ENCODE measurements around the gene PSME3IP1.

The PSME3IP1 gene

GRCh38 chr16:57175896-57176295 lies 9.9 kb downstream of the PSME3IP1 start:
- Mint-ChIP-seq H3K27ac (ENCODE audit: low read depth) (no peak overlapping the region), H3K4me3 (no peak overlapping the region), H3K27me3 (no peaks in the 10 kb centered on the region), H3K9me3 (no peaks in the 10 kb centered on the region), H3K36me3 (ENCODE audit: insufficient read depth) (peaks cover 28% of the 10 kb centered on the region), H3K4me1 (peaks cover 12% of the 10 kb centered on the region)
- DNase-seq (ENCODE audit: low spot score in 2 of 2), result no peak
- ATAC-seq (replicated peaks; ENCODE audit: extremely low read depth, poor library complexity, severe bottlenecking), result no peak

GRCh38 chr16:57172721-57173290 lies 13.0 kb downstream of the PSME3IP1 start:
- Mint-ChIP-seq H3K27ac (ENCODE audit: low read depth) (no peak overlapping the region), H3K4me1 (peaks cover 6% of the 10 kb centered on the region), H3K27me3 (no peaks in the 10 kb centered on the region), H3K36me3 (ENCODE audit: insufficient read depth) (peaks cover 42% of the 10 kb centered on the region), H3K4me3 (no peak overlapping the region), H3K9me3 (no peaks in the 10 kb centered on the region)
- no peak for ATAC-seq (replicated peaks; ENCODE audit: extremely low read depth, poor library complexity, severe bottlenecking)
- no peak for DNase-seq (ENCODE audit: low spot score in 2 of 2)

DNA sequence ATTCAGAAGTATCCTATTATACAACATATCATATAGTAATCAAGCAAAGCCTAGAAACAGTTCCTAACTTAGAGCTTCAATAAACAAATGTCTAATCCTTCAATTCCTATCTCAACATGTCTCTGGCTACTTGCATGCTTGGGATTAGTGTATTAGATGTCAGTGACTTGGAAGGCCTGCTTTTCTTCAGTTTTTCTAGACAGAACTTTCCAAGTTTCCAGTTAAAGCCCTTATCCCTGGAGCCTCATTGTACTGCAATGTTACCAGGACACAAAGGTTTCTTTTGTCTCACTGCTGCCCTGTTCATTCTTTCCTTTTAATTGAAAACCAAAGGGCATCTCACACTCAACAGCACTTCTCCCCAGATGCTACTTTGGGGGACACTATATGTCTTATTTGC lies 16.5 kb downstream of the PSME3IP1 start:
- no peaks in the 10 kb centered on the region for H3K9me3 Mint-ChIP-seq
- H3K27me3 Mint-ChIP-seq, result no peaks in the 10 kb centered on the region
- H3K4me1 Mint-ChIP-seq, result no peaks in the 10 kb centered on the region
- peaks cover 48% of the 10 kb centered on the region for H3K36me3 Mint-ChIP-seq (ENCODE audit: insufficient read depth)
- no peak overlapping the region for H3K4me3 Mint-ChIP-seq
- ATAC-seq (replicated peaks; ENCODE audit: extremely low read depth, poor library complexity, severe bottlenecking) (no peak), DNase-seq (ENCODE audit: low spot score in 2 of 2) (no peak)
- H3K27ac Mint-ChIP-seq (ENCODE audit: low read depth), result no peak overlapping the region

DNA sequence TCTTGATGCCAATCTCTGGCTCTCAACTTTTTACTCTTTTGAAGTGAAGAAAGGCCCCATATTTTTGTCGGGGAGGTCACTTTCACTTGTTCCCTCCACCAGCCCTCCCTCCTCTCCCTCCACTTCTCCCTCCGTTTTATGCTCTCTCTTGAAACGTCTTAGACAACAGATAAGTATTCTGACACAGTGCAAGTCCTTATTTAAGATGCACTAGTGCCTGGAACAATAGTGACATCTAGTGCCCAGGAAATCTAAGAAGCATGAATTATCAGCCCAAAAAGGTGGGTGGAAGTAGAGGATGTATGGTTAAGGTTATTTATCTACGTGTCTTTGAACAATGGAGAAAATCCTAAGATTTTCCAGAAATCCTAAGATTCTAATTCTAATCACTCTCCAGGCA lies 17.9 kb downstream of the PSME3IP1 start:
- DNase-seq (ENCODE audit: low spot score in 2 of 2) (peak in 1 of 2 donors; percentile 21), ATAC-seq (replicated peaks; ENCODE audit: extremely low read depth, poor library complexity, severe bottlenecking) (peak; percentile 88)
- no peaks in the 10 kb centered on the region for H3K4me1 Mint-ChIP-seq
- peaks cover 54% of the 10 kb centered on the region for H3K36me3 Mint-ChIP-seq (ENCODE audit: insufficient read depth)
- H3K27ac Mint-ChIP-seq (ENCODE audit: low read depth), result no peak overlapping the region
- H3K4me3 Mint-ChIP-seq, result no peak overlapping the region
- no peaks in the 10 kb centered on the region for H3K9me3 Mint-ChIP-seq
- H3K27me3 Mint-ChIP-seq, result no peaks in the 10 kb centered on the region

DNA sequence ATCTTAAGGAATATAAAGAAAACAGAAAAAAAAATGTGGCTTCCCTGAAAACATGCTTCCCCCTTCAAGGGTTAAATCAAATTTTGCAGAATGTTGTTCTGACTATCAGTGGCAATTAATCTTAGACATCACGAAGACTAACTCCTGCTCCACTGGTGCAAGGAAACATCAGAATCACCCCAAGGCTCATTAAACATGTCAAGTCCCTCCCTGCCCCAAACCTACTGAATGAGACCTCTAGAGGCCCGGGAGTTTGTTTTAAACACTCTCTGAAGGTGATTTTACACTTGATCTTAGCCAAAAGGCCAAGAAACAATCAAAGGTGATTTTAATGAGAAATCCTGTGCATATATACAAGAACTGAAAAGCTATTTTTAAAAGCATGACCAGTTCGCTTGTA lies 18.3 kb downstream of the PSME3IP1 start:
- Mint-ChIP-seq H3K4me1 (no peaks in the 10 kb centered on the region), H3K36me3 (ENCODE audit: insufficient read depth) (peaks cover 53% of the 10 kb centered on the region), H3K9me3 (no peaks in the 10 kb centered on the region), H3K27me3 (no peaks in the 10 kb centered on the region), H3K4me3 (no peak overlapping the region), H3K27ac (ENCODE audit: low read depth) (no peak overlapping the region)
- ATAC-seq (replicated peaks; ENCODE audit: extremely low read depth, poor library complexity, severe bottlenecking), result no peak
- no peak for DNase-seq (ENCODE audit: low spot score in 2 of 2)

- Mint-ChIP-seq H3K9me3 (no peaks in the 10 kb centered on the region), H3K4me1 (no peaks in the 10 kb centered on the region), H3K27ac (ENCODE audit: low read depth) (no peak overlapping the region), H3K27me3 (no peaks in the 10 kb centered on the region), H3K4me3 (no peak overlapping the region), H3K36me3 (ENCODE audit: insufficient read depth) (peaks cover 56% of the 10 kb centered on the region)
- DNase-seq (ENCODE audit: low spot score in 2 of 2) (no peak), ATAC-seq (replicated peaks; ENCODE audit: extremely low read depth, poor library complexity, severe bottlenecking) (no peak)
These were observed 18.9 kb downstream of the PSME3IP1 start for GRCh38 chr16:57166951-57167350.

GRCh38 chr16:57166451-57166850 lies 19.4 kb downstream of the PSME3IP1 start:
- ATAC-seq (replicated peaks; ENCODE audit: extremely low read depth, poor library complexity, severe bottlenecking) (no peak), DNase-seq (ENCODE audit: low spot score in 2 of 2) (no peak)
- no peak overlapping the region for H3K4me3 Mint-ChIP-seq
- no peaks in the 10 kb centered on the region for H3K9me3 Mint-ChIP-seq
- no peaks in the 10 kb centered on the region for H3K27me3 Mint-ChIP-seq
- H3K4me1 Mint-ChIP-seq, result no peaks in the 10 kb centered on the region
- no peak overlapping the region for H3K27ac Mint-ChIP-seq (ENCODE audit: low read depth)
- peaks cover 54% of the 10 kb centered on the region for H3K36me3 Mint-ChIP-seq (ENCODE audit: insufficient read depth)

DNA sequence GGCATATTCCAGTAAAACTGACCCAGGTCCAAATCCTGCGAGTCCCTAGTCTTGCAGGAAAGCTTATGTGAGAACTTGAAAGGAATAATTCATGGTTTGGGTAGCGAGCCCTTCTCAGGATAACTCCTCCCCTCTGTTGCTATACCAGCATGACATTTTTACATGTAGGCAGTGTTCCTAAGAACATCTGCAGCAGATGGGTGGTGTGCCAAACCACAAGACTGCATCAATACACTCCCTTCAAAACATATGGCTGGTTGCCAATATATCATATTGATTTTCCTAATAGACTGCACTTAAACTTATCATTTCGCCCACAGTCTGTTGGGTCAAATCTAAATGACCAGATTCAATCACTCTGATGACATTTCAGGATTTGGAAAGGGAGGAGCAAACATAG lies 19.9 kb downstream of the PSME3IP1 start:
- H3K9me3 Mint-ChIP-seq, result no peaks in the 10 kb centered on the region
- no peak overlapping the region for H3K27ac Mint-ChIP-seq (ENCODE audit: low read depth)
- ATAC-seq (replicated peaks; ENCODE audit: extremely low read depth, poor library complexity, severe bottlenecking) (no peak), DNase-seq (ENCODE audit: low spot score in 2 of 2) (no peak)
- H3K4me1 Mint-ChIP-seq, result no peaks in the 10 kb centered on the region
- peaks cover 55% of the 10 kb centered on the region for H3K36me3 Mint-ChIP-seq (ENCODE audit: insufficient read depth)
- no peak overlapping the region for H3K4me3 Mint-ChIP-seq
- H3K27me3 Mint-ChIP-seq, result no peaks in the 10 kb centered on the region

GRCh38 chr16:57165483-57165882 lies 20.4 kb downstream of the PSME3IP1 start:
- Mint-ChIP-seq H3K4me1 (no peaks in the 10 kb centered on the region), H3K36me3 (ENCODE audit: insufficient read depth) (peaks cover 54% of the 10 kb centered on the region), H3K9me3 (no peaks in the 10 kb centered on the region), H3K4me3 (no peak overlapping the region), H3K27ac (ENCODE audit: low read depth) (no peak overlapping the region), H3K27me3 (no peaks in the 10 kb centered on the region)
- ATAC-seq (replicated peaks; ENCODE audit: extremely low read depth, poor library complexity, severe bottlenecking) (no peak), DNase-seq (ENCODE audit: low spot score in 2 of 2) (no peak)

DNA sequence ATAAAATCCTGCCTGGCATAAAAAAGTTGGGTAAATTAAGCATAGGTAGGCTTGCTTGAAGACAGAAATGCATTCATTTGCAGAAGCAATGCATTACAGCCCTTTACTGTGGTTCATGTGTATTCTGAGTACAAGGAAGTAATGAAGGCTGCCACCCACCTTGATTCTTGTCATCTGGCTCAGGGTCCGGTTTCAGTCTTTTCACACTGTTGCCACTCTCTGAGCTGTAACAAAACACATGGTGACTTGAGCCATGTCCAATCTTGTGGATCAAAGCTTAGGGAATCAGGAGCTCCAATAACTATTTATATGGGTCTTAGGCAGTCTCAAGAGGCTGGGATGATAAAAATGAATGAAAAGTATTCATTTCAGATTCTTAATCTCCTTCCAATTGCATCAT lies 22.0 kb downstream of the PSME3IP1 start:
- no peaks in the 10 kb centered on the region for H3K4me1 Mint-ChIP-seq
- H3K27ac Mint-ChIP-seq (ENCODE audit: low read depth), result peak overlapping the region; percentile 71
- H3K9me3 Mint-ChIP-seq, result no peaks in the 10 kb centered on the region
- no peak overlapping the region for H3K4me3 Mint-ChIP-seq
- DNase-seq (ENCODE audit: low spot score in 2 of 2) (no peak), ATAC-seq (replicated peaks; ENCODE audit: extremely low read depth, poor library complexity, severe bottlenecking) (no peak)
- no peaks in the 10 kb centered on the region for H3K27me3 Mint-ChIP-seq
- H3K36me3 Mint-ChIP-seq (ENCODE audit: insufficient read depth), result peaks cover 56% of the 10 kb centered on the region

DNA sequence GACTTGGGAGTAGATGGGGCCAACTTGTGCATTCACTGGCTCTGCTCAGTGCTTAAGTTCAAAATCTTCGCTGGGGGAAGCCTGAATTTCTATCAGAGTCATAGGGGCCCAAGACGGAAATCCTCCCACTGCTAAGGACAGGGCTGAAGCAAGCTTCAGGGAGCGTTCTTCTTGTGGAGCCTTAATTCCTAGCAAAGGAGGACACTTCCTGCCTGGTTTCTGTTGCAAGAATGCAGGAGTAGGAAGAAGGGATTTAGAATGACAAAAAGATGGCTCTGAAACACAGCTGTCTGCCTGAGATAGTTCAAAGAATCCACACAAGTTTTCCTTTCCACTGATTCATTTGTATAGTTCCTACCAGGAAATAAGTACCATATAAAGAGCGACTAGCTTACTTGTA lies 26.4 kb downstream of the PSME3IP1 start:
- peaks cover 63% of the 10 kb centered on the region for H3K36me3 Mint-ChIP-seq (ENCODE audit: insufficient read depth)

DNA sequence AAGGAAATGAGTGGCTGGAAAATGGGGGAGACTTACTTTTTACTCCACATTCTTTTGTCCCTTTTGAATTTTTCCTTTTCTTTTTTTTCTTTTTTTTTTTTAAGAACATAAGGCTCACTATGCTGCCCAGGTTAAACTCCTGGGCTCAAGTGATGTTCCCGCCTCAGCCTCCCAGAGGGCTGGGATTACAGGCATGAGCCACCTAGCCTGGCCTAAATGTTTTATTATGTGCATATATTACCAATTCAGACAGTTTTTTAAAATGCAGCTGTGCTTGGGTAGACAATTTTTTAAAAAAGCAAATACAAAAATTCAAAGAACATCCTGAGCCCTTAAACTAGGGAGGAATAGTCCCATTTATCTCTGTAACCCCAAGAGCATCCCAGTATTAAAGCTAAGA lies 28.3 kb downstream of the PSME3IP1 start:
- H3K4me1 Mint-ChIP-seq, result peaks cover 2% of the 10 kb centered on the region
- H3K27me3 Mint-ChIP-seq, result no peaks in the 10 kb centered on the region
- DNase-seq (ENCODE audit: low spot score in 2 of 2) (no peak), ATAC-seq (replicated peaks; ENCODE audit: extremely low read depth, poor library complexity, severe bottlenecking) (no peak)
- H3K9me3 Mint-ChIP-seq, result no peaks in the 10 kb centered on the region
- H3K36me3 Mint-ChIP-seq (ENCODE audit: insufficient read depth), result peaks cover 55% of the 10 kb centered on the region
- no peak overlapping the region for H3K4me3 Mint-ChIP-seq
- no peak overlapping the region for H3K27ac Mint-ChIP-seq (ENCODE audit: low read depth)

More for the DNA sequence above, 26.4 kb downstream of the PSME3IP1 start:
- DNase-seq (ENCODE audit: low spot score in 2 of 2), result no peak
- ATAC-seq (replicated peaks; ENCODE audit: extremely low read depth, poor library complexity, severe bottlenecking), result no peak
- Mint-ChIP-seq H3K4me1 (no peaks in the 10 kb centered on the region), H3K9me3 (no peaks in the 10 kb centered on the region), H3K27me3 (no peaks in the 10 kb centered on the region), H3K4me3 (no peak overlapping the region), H3K27ac (ENCODE audit: low read depth) (no peak overlapping the region)

GRCh38 chr16:57156351-57156703 lies 29.5 kb downstream of the PSME3IP1 start:
- H3K9me3 Mint-ChIP-seq, result no peaks in the 10 kb centered on the region
- H3K4me3 Mint-ChIP-seq, result no peak overlapping the region
- H3K27me3 Mint-ChIP-seq, result no peaks in the 10 kb centered on the region
- peak overlapping the region; percentile 1 for H3K27ac Mint-ChIP-seq (ENCODE audit: low read depth)
- no peak for ATAC-seq (replicated peaks; ENCODE audit: extremely low read depth, poor library complexity, severe bottlenecking)
- no peak for DNase-seq (ENCODE audit: low spot score in 2 of 2)
- peaks cover 50% of the 10 kb centered on the region for H3K36me3 Mint-ChIP-seq (ENCODE audit: insufficient read depth)
- H3K4me1 Mint-ChIP-seq, result peaks cover 8% of the 10 kb centered on the region

All from central memory CD8-positive, alpha-beta T cell (primary cell).